ENCODE results near the gene CCN6. TPM values are rescaled to one million over a fixed set of nuclear protein-coding genes. Genes with fewer than 3 reads are reported as not detected.
A peak's percentile ranks its signal among the peaks of the same experiment; 100 is the strongest.

The CCN6 gene
- polyA plus RNA-seq, 4 donors = 0.41 to 4.6 (median 3.2) TPM

- peak in 3 of 4 donors; percentile 18 to 39 (median 37) for DNase-seq (ENCODE audit: low read depth in 4 of 4, low spot score in 3 of 4)
These were observed 55.4 kb downstream of the CCN6 start for GRCh38 chr6:112109262-112109661.

GRCh38 chr6:112113431-112113830 is 59.5 kb downstream of the CCN6 start:
- DNase-seq (ENCODE audit: low read depth in 4 of 4, low spot score in 3 of 4) = no peak

GRCh38 chr6:112113918-112114317 is 60.0 kb downstream of the CCN6 start:
- DNase-seq (ENCODE audit: low read depth in 4 of 4, low spot score in 3 of 4) = no peak

- no peak for DNase-seq (ENCODE audit: low read depth in 4 of 4, low spot score in 3 of 4)
These were observed 60.8 kb downstream of the CCN6 start for GRCh38 chr6:112114577-112115223.

GRCh38 chr6:112116221-112116620 is 62.3 kb downstream of the CCN6 start:
- no peak for DNase-seq (ENCODE audit: low read depth in 4 of 4, low spot score in 3 of 4)

- no peak for DNase-seq (ENCODE audit: low read depth in 4 of 4, low spot score in 3 of 4)
These were observed 63.6 kb downstream of the CCN6 start for GRCh38 chr6:112117554-112117953.

- DNase-seq (ENCODE audit: low read depth in 4 of 4, low spot score in 3 of 4) = no peak
These were observed 64.1 kb downstream of the CCN6 start for GRCh38 chr6:112118034-112118433.

Other genes with a start within 250 kb of the CCN6 start
- gene FYN, start 180.7 kb upstream of the CCN6 start, polyA plus RNA-seq (ENCODE audit: insufficient read length in 4 of 4) = 100 to 1,000 TPM; 118 to 171 (median 150) TPM
- 10 to 100 TPM; 28.0 to 57.3 (median 28.5) TPM for gene TUBE1, start 33.4 kb downstream of the CCN6 start, polyA plus RNA-seq (ENCODE audit: insufficient read length in 4 of 4)
- gene FAM229B, start 33.5 kb downstream of the CCN6 start, polyA plus RNA-seq (ENCODE audit: insufficient read length in 4 of 4) = 10 to 100 TPM; 44.0 to 61.0 (median 47.7) TPM
- gene LAMA4, start 200.5 kb downstream of the CCN6 start, polyA plus RNA-seq (ENCODE audit: insufficient read length in 4 of 4) = 100 to 1,000 TPM in 3 of 4 donors, 10 to 100 TPM in 1; 99.2 to 241 (median 104) TPM

Data from left renal pelvis (tissue), 4 donors.